ENCODE data around the gene RFX8. TPM values are rescaled to one million over a fixed set of nuclear protein-coding genes. Genes with fewer than 3 reads are reported as not detected.

RFX8 gene
- total RNA-seq, 1 donor from 2014 or later = not detected

DNA sequence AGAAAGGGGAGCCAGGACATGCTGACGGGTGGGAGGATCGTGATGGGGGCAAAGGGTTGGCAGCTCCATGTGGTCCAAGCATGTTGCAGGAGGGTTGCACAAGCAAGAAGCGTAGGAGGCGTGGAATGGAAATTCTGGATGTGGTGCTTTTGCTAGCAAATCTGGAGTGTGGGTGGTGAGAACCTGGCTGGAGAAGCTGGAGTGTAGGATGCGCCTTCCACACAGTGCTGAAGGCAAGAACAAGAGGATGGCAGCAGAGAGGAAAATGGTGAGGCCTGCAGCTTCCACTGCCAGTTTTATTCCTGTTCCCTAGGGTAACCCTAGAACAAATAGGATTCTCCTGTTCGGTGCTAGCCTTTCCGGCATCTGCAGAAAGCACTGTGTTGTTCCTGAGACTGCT, 110.0 kb downstream of the RFX8 start:
- Mint-ChIP-seq H3K36me3 (ENCODE audit: insufficient read depth) (no peaks in the 10 kb centered on the region), H3K27ac (no peak overlapping the region), H3K4me3 (ENCODE audit: low read depth) (no peak overlapping the region), H3K27me3 (peaks cover 38% of the 10 kb centered on the region), H3K9me3 (ENCODE audit: low read depth) (no peaks in the 10 kb centered on the region), H3K4me1 (ENCODE audit: low read depth) (peaks cover 8% of the 10 kb centered on the region)
- no peak for DNase-seq (ENCODE audit: low spot score, unreplicated experiment)
- TF ChIP-seq, protein P1, sequence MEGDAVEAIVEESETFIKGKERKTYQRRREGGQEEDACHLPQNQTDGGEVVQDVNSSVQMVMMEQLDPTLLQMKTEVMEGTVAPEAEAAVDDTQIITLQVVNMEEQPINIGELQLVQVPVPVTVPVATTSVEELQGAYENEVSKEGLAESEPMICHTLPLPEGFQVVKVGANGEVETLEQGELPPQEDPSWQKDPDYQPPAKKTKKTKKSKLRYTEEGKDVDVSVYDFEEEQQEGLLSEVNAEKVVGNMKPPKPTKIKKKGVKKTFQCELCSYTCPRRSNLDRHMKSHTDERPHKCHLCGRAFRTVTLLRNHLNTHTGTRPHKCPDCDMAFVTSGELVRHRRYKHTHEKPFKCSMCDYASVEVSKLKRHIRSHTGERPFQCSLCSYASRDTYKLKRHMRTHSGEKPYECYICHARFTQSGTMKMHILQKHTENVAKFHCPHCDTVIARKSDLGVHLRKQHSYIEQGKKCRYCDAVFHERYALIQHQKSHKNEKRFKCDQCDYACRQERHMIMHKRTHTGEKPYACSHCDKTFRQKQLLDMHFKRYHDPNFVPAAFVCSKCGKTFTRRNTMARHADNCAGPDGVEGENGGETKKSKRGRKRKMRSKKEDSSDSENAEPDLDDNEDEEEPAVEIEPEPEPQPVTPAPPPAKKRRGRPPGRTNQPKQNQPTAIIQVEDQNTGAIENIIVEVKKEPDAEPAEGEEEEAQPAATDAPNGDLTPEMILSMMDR (IDR thresholded peaks at IDR 0.05; ENCODE audit: unreplicated experiment) = no peak

DNA sequence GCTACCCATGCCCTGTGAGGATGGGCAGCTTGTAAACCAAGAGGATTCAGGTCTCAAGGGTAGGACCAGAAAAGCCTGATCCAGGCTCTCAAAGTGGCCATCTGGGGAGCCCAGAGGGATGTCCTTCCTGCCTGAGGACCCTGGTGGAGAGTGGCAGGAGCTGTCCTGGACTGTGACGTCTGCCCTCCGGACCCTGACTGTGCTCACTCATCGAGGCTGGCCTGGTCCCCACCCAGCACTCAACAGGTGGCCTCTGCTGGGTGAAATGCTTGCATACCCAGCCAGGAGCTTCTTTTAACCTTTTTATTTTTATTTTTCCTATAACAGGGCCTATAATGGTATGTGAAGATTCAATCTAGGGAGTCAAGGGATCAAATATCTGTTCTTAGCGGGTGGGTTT, 112.1 kb downstream of the RFX8 start:
- no peaks in the 10 kb centered on the region for H3K9me3 Mint-ChIP-seq (ENCODE audit: low read depth)
- no peak overlapping the region for H3K4me3 Mint-ChIP-seq (ENCODE audit: low read depth)
- peaks cover 28% of the 10 kb centered on the region for H3K27me3 Mint-ChIP-seq
- no peak for DNase-seq (ENCODE audit: low spot score, unreplicated experiment)
- no peak overlapping the region for H3K27ac Mint-ChIP-seq
- peaks cover 10% of the 10 kb centered on the region for H3K4me1 Mint-ChIP-seq (ENCODE audit: low read depth)
- TF ChIP-seq, protein P1 (IDR thresholded peaks at IDR 0.05; ENCODE audit: unreplicated experiment) = no peak
- no peaks in the 10 kb centered on the region for H3K36me3 Mint-ChIP-seq (ENCODE audit: insufficient read depth)

DNA sequence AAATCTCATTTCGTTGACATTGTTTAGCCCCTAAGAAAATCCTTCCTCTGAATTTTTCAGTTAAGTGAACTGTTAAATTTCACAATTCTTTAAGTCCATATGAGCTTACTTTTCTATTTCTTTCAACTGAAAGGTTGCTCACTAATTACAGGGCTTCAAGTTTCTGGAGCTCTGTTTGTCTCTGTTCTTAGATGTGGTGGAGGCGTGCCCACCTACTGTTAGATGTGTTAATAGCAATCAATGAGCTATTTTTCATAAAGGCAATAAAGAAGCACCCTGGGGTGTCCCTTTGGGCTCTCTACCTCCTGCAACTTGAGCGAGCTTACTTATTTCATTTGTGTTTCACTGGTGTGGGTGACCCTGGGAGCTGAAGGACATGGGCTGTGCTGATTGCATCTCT, 112.6 kb downstream of the RFX8 start:
- H3K4me1 Mint-ChIP-seq (ENCODE audit: low read depth) = peaks cover 10% of the 10 kb centered on the region
- H3K27ac Mint-ChIP-seq = no peak overlapping the region
- no peaks in the 10 kb centered on the region for H3K9me3 Mint-ChIP-seq (ENCODE audit: low read depth)
- H3K27me3 Mint-ChIP-seq = peaks cover 28% of the 10 kb centered on the region
- TF ChIP-seq, protein P1 (IDR thresholded peaks at IDR 0.05; ENCODE audit: unreplicated experiment) = no peak
- no peak for DNase-seq (ENCODE audit: low spot score, unreplicated experiment)
- no peak overlapping the region for H3K4me3 Mint-ChIP-seq (ENCODE audit: low read depth)
- no peaks in the 10 kb centered on the region for H3K36me3 Mint-ChIP-seq (ENCODE audit: insufficient read depth)

DNA sequence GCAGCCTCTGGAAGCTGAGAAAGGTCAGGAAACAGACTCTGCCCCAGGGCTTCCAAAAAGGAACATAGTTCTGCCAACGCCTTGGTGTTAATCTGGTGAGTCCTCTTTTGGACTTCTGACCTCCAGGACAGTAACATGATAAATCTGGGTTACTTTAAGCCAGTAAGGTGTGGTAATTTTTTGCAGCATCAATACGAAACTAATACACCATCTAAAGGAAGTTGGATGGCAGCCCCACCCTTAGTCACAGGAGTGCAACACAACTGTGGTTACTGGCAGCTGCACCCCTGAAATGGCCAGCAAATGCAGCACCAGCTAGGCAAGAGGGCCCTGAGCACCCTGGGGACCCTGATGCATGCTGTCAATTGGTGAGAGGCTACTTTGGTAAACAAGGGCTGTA, 113.4 kb downstream of the RFX8 start:
- Mint-ChIP-seq H3K36me3 (ENCODE audit: insufficient read depth) (no peaks in the 10 kb centered on the region), H3K4me1 (ENCODE audit: low read depth) (peaks cover 10% of the 10 kb centered on the region), H3K27me3 (peaks cover 29% of the 10 kb centered on the region), H3K27ac (no peak overlapping the region), H3K9me3 (ENCODE audit: low read depth) (no peaks in the 10 kb centered on the region), H3K4me3 (ENCODE audit: low read depth) (no peak overlapping the region)
- TF ChIP-seq, protein P1 (IDR thresholded peaks at IDR 0.05; ENCODE audit: unreplicated experiment) = no peak
- no peak for DNase-seq (ENCODE audit: low spot score, unreplicated experiment)

DNA sequence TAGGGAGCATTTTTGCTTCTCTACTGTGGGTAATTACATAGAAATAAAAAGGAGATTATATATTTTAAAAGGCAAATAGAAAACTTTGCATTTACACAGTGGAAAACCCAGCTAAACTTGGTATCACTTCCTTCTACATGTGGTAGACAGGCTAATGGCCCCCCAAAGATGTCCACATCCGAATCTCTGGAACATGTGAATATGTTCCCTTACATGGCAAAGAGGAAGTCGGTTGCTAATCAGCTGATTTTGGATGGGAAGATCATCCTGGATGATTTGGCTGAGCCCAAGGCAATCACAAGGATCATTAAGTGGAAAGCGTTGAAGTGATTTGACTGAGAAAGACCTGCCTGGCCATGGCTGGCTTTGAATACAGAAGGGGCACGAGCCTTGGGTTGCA, 113.8 kb downstream of the RFX8 start:
- Mint-ChIP-seq H3K36me3 (ENCODE audit: insufficient read depth) (no peaks in the 10 kb centered on the region), H3K27ac (no peak overlapping the region)

More for the DNA sequence above, 113.8 kb downstream of the RFX8 start:
- peaks cover 32% of the 10 kb centered on the region for H3K27me3 Mint-ChIP-seq
- H3K4me3 Mint-ChIP-seq (ENCODE audit: low read depth) = no peak overlapping the region
- H3K4me1 Mint-ChIP-seq (ENCODE audit: low read depth) = peaks cover 10% of the 10 kb centered on the region
- DNase-seq (ENCODE audit: low spot score, unreplicated experiment) = no peak
- TF ChIP-seq, protein P1 (IDR thresholded peaks at IDR 0.05; ENCODE audit: unreplicated experiment) = no peak
- H3K9me3 Mint-ChIP-seq (ENCODE audit: low read depth) = no peaks in the 10 kb centered on the region

Data from progenitor cell of endocrine pancreas (in vitro differentiated cells).